Keratinocyte (primary cell): ENCODE data around the gene ZNF804A. TPM values are rescaled to one million over a fixed set of nuclear protein-coding genes. Genes with fewer than 3 reads are reported as not detected.

Experiments
- DNase-seq: peaks from one replicate; pipeline ENCODE4 v3.0.0-alpha.2; 2011; ENCODE audit warnings: low read depth, missing footprints, low spot score
- FAIRE-seq: peaks from 2 replicates; lab custom pipeline; 2011; peaks lifted over from hg19 to GRCh38; lab: Jason Lieb, UNC
- H2AFZ ChIP-seq: 2 replicates; pipeline ENCODE4 v1.6.0; 2012; ENCODE audit warnings: low read length, control low read depth, inconsistent platforms; ENCODE audit not compliant: control insufficient read depth
- H3K27ac ChIP-seq: 2 replicates; pipeline ENCODE4 v1.5.1; 2011; ENCODE audit warnings: low read length; ENCODE audit not compliant: control insufficient read depth, insufficient read depth
- H3K27me3 ChIP-seq: 3 replicates; pipeline ENCODE4 v1.6.0; 2011; ENCODE audit warnings: low read length; ENCODE audit not compliant: control insufficient read depth, insufficient read depth; ENCODE audit errors: extremely low read depth
- H3K36me3 ChIP-seq, 2 experiments: 2 replicates in 1 of 2; 3 replicates in 1 of 2; pipeline ENCODE4 v1.5.1; 2011; ENCODE audit warnings: low read length in 2 of 2, mild to moderate bottlenecking in 1 of 2; ENCODE audit not compliant: control insufficient read depth in 2 of 2, insufficient read depth in 2 of 2; ENCODE audit errors: extremely low read depth in 1 of 2
- H3K4me1 ChIP-seq: 3 replicates; pipeline ENCODE4 v1.5.1; 2011; ENCODE audit warnings: low read length; ENCODE audit not compliant: control insufficient read depth, insufficient read depth; ENCODE audit errors: extremely low read depth
- H3K4me2 ChIP-seq: 3 replicates; pipeline ENCODE4 v1.6.0; 2011; ENCODE audit warnings: low read depth, low read length; ENCODE audit not compliant: control insufficient read depth, insufficient read depth; ENCODE audit errors: extremely low read depth
- H3K4me3 ChIP-seq, 3 experiments: fragments of 200-600 bp in 1 of 3; sonication (generic) in 1 of 3; 2 replicates in 2 of 3; 3 replicates in 1 of 3; pipeline ENCODE4 v1.5.1; 2011 to 2016; ENCODE audit warnings: low read length in 3 of 3, mild to moderate bottlenecking in 3 of 3, control low read depth in 2 of 3, inconsistent platforms in 1 of 3, low read depth in 1 of 3, mixed read lengths in 1 of 3, mixed run types in 1 of 3, moderate library complexity in 1 of 3; ENCODE audit not compliant: control insufficient read depth in 2 of 3, insufficient read depth in 2 of 3; ENCODE audit errors: extremely low read depth in 1 of 3
- H3K79me2 ChIP-seq: 2 replicates; pipeline ENCODE4 v1.6.0; 2012; ENCODE audit warnings: low read length; ENCODE audit not compliant: control insufficient read depth, insufficient read depth
- H3K9ac ChIP-seq: 3 replicates; pipeline ENCODE4 v1.6.0; 2011; ENCODE audit warnings: low read length; ENCODE audit not compliant: control insufficient read depth, insufficient read depth; ENCODE audit errors: extremely low read depth
- H3K9me1 ChIP-seq: 3 replicates; pipeline ENCODE4 v1.6.0; 2011; ENCODE audit warnings: low read length; ENCODE audit not compliant: control insufficient read depth, insufficient read depth; ENCODE audit errors: extremely low read depth
- H3K9me3 ChIP-seq: 2 replicates; pipeline ENCODE4 v1.5.1; 2012; ENCODE audit warnings: low read depth, low read length; ENCODE audit not compliant: control insufficient read depth
- H4K20me1 ChIP-seq: 3 replicates; pipeline ENCODE4 v1.6.0; 2011; ENCODE audit warnings: low read length; ENCODE audit not compliant: control insufficient read depth, insufficient read depth; ENCODE audit errors: extremely low read depth
- CTCF ChIP-seq, 3 experiments: IDR thresholded peaks in 1 of 3; conservative IDR thresholded peaks in 1 of 3; optimal IDR thresholded peaks in 1 of 3; 2 replicates in 2 of 3; 3 replicates in 1 of 3; pipeline versions ENCODE3 to v1.5.1; 2011; ENCODE audit warnings: low read length in 3 of 3, mild to moderate bottlenecking in 3 of 3, moderate library complexity in 2 of 3, control low read depth in 1 of 3, inconsistent platforms in 1 of 3; ENCODE audit not compliant: insufficient read depth in 2 of 3; ENCODE audit errors: extremely low read depth in 1 of 3
- EZH2 ChIP-seq: IDR thresholded peaks from one replicate; pipeline ENCODE4 v1.6.1; 2012; ENCODE audit warnings: inconsistent platforms, mild to moderate bottlenecking, low read length, moderate library complexity
- dilution Hi-C: fragments of 300-500 bp; cut with MboI; formaldehyde crosslinking; loops from one replicate; pipeline ENCODE4 v1.7.0; 2020; ENCODE audit warnings: low sequenced_read_pairs; ENCODE audit not compliant: extremely low pct_ligation_motif_present
- polyA plus RNA-seq, 5 experiments: library from polyadenylated mRNA; depleted of rRNA in 3 of 5; stranded (reverse) in 3 of 5; stranded (forward) in 1 of 5; unstranded in 1 of 5; fragments of >200 nt; gene quantifications; 1 replicate in 1 of 5; 2 replicates in 3 of 5; 3 replicates in 1 of 5; pipeline versions ENCODE4 v1.2.1 to v1.2.3, GENCODE V29; 2011 to 2012; ENCODE audit warnings: missing spikeins in 2 of 5, low read depth in 1 of 5, low replicate concordance in 1 of 5

Gene ZNF804A
- polyA plus RNA-seq, 1 donor (not counting 4 experiments of a cell fraction or from before 2014, with no cell fraction given) = 0.08 TPM

GRCh38 chr2:184835398-184835715 lies 237.0 kb downstream of the ZNF804A start:
- H3K4me1 ChIP-seq = no peaks in the 10 kb centered on the region
- H3K4me2 ChIP-seq = no peak overlapping the region
- dilution Hi-C loops = no loop called here
- H4K20me1 ChIP-seq = no peaks in the 10 kb centered on the region
- no peaks in the 10 kb centered on the region for H3K27me3 ChIP-seq
- no peaks in the 10 kb centered on the region for H3K36me3 ChIP-seq
- no peaks in the 10 kb centered on the region for H3K9me1 ChIP-seq
- H3K27ac ChIP-seq = no peak overlapping the region
- no peaks in the 10 kb centered on the region for H3K79me2 ChIP-seq
- no peak for FAIRE-seq
- no peak overlapping the region for H3K9ac ChIP-seq
- H2AFZ ChIP-seq = no peak overlapping the region
- H3K4me3 ChIP-seq = no peak overlapping the region
- no peak for DNase-seq
- no peaks in the 10 kb centered on the region for H3K9me3 ChIP-seq
- TF ChIP-seq EZH2 = no peak
- TF ChIP-seq CTCF (optimal IDR thresholded peaks at IDR 0.05 in 1 of 3, IDR thresholded peaks at IDR 0.05 in 1 of 3, conservative IDR thresholded peaks at IDR 0.05 in 1 of 3; ENCODE audit: extremely low read depth in 1 of 3, insufficient read depth in 2 of 3, low read length in 3 of 3) = no peak

- no peak overlapping the region for H3K4me2 ChIP-seq
- H3K36me3 ChIP-seq = no peaks in the 10 kb centered on the region
- TF ChIP-seq CTCF (optimal IDR thresholded peaks at IDR 0.05 in 1 of 3, IDR thresholded peaks at IDR 0.05 in 1 of 3, conservative IDR thresholded peaks at IDR 0.05 in 1 of 3; ENCODE audit: extremely low read depth in 1 of 3, insufficient read depth in 2 of 3, low read length in 3 of 3) (no peak), EZH2 (no peak)
- H3K27me3 ChIP-seq = no peaks in the 10 kb centered on the region
- no peaks in the 10 kb centered on the region for H3K9me1 ChIP-seq
- no peaks in the 10 kb centered on the region for H3K4me1 ChIP-seq
- DNase-seq = no peak
- H3K9me3 ChIP-seq = no peaks in the 10 kb centered on the region
- no peak overlapping the region for H2AFZ ChIP-seq
- no peak overlapping the region for H3K27ac ChIP-seq
- dilution Hi-C loops = no loop called here
- H3K9ac ChIP-seq = no peak overlapping the region
- FAIRE-seq = no peak
- H3K79me2 ChIP-seq = no peaks in the 10 kb centered on the region
- no peak overlapping the region for H3K4me3 ChIP-seq
- H4K20me1 ChIP-seq = no peaks in the 10 kb centered on the region
Observed at GRCh38 chr2:184847331-184847730, 249.0 kb downstream of the ZNF804A start.
